ENCODE results near the gene FRRS1.

DNA sequence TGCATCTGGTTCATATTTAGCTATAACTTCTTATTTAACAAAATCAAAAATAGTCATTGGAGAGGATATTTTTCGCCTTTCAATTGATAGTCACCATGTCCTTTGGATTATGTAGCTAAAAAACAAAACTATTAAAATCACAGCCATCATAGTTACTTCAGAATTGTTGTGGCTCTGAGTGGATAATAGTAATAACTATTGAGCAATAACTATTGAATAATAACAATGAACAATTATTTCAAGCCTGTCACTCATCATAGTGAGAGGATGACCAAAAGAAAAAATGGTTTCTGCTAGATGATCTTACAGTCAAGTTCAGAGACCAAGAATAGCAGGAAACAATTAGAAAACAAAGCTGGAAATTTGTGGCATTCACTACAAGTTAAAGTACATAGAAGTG is 45.3 kb upstream of the FRRS1 start:
- no peak for TF ChIP-seq POLR2A (IDR thresholded peaks at IDR 0.05; ENCODE audit: extremely low read depth, insufficient read length)
- TF ChIP-seq, protein P1, sequence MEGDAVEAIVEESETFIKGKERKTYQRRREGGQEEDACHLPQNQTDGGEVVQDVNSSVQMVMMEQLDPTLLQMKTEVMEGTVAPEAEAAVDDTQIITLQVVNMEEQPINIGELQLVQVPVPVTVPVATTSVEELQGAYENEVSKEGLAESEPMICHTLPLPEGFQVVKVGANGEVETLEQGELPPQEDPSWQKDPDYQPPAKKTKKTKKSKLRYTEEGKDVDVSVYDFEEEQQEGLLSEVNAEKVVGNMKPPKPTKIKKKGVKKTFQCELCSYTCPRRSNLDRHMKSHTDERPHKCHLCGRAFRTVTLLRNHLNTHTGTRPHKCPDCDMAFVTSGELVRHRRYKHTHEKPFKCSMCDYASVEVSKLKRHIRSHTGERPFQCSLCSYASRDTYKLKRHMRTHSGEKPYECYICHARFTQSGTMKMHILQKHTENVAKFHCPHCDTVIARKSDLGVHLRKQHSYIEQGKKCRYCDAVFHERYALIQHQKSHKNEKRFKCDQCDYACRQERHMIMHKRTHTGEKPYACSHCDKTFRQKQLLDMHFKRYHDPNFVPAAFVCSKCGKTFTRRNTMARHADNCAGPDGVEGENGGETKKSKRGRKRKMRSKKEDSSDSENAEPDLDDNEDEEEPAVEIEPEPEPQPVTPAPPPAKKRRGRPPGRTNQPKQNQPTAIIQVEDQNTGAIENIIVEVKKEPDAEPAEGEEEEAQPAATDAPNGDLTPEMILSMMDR (IDR thresholded peaks at IDR 0.05; ENCODE audit: low read depth, low read length), result no peak
